Suppressor macrophage treated with lipopolysaccharide for 1 hour (primary cell): ENCODE measurements around the gene GGPS1.
"Not testable (repeated sequence)": the region's sequence is repeated elsewhere in the genome, so short reads cannot be mapped to it uniquely, and the experiment has no call there.

ENCODE experiments used
- DNase-seq, 3 donors: peaks; one replicate each; pipeline ENCODE4 v3.0.0-alpha.2; 2020 to 2022

The GGPS1 gene

DNA sequence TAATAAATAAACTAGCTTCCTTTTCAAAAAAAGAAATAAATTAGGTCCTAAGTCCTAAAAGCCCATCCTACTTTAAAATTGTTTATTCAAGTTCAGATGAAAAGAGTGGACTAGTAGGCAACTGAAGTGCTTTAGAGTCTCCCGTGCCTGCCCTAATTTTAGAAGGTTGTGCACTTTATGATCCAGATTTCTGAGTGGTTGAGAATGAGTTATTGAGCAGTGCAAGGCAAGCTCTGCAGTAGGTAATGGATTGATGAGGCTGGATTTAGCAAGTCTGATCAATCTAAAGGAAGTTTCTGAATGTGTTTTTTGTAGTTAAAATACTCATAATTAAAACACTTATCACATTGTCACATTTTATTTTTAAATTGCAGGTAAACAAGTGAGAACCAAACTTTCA is 13.0 kb downstream of the GGPS1 start:
- no peak for DNase-seq

DNA sequence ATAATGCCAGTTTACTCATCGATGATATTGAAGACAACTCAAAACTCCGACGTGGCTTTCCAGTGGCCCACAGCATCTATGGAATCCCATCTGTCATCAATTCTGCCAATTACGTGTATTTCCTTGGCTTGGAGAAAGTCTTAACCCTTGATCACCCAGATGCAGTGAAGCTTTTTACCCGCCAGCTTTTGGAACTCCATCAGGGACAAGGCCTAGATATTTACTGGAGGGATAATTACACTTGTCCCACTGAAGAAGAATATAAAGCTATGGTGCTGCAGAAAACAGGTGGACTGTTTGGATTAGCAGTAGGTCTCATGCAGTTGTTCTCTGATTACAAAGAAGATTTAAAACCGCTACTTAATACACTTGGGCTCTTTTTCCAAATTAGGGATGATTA is 13.7 kb downstream of the GGPS1 start:
- no peak for DNase-seq

- no peak for DNase-seq
These were observed 14.1 kb downstream of the GGPS1 start for GRCh38 chr1:235342471-235342870.

DNA sequence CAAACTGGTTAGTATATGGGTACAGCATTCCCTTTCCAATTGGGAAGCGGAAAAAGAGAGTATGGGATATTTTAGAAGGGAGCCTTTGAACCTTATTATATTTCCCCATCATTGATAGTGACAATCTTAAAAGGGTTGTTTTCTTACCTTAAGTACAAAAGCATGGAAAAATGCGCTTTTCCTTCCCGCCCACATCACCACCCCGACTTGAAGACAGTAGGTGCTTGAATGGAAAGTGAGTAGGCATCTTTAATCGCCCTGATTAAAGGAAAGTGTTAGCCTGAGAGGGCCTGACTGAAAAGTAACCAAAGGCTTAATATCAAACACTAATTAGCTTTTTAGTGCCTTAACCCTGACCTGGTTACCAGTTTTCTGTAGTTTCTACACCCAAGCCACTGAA is 15.4 kb downstream of the GGPS1 start:
- DNase-seq: no peak

GRCh38 chr1:235351441-235351840 is 23.1 kb downstream of the GGPS1 start:
- DNase-seq: no peak

GRCh38 chr1:235351898-235352297 is 23.5 kb downstream of the GGPS1 start:
- no peak for DNase-seq

GRCh38 chr1:235357485-235358373 is 29.4 kb downstream of the GGPS1 start:
- no peak for DNase-seq

GRCh38 chr1:235358899-235359298 is 30.5 kb downstream of the GGPS1 start:
- no peak for DNase-seq

DNA sequence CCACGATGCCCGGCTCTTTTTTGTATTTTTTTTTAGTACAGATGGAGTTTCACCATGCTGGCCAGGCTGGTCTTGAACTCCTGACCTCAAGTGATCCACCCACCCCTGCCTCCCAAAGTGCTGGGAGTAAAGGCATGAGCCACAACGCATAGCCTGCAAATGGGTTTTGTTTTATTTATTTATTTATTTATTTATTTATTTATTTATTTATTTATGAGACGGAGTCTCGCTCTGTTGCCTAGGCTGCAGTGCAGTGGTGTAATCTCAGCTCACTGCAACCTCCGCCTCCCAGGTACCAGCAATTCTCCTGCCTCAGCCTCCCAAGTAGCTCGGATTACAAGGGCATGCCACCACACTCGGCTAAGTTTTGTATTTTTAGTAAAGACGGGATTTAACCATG is 35.8 kb downstream of the GGPS1 start:
- DNase-seq: not testable (repeated sequence)

GRCh38 chr1:235366286-235366685 is 37.9 kb downstream of the GGPS1 start:
- DNase-seq: peak in 1 of 3 donors; percentile 2

GRCh38 chr1:235367000-235367908 is 38.9 kb downstream of the GGPS1 start, which contains the start of gene TBCE:
TBCE (plus strand) TSS chr1:235367427; CDS start chr1:235380050, 12,623 bp downstream.
- DNase-seq: peak; percentile 97 to 98 (median 97)

DNA sequence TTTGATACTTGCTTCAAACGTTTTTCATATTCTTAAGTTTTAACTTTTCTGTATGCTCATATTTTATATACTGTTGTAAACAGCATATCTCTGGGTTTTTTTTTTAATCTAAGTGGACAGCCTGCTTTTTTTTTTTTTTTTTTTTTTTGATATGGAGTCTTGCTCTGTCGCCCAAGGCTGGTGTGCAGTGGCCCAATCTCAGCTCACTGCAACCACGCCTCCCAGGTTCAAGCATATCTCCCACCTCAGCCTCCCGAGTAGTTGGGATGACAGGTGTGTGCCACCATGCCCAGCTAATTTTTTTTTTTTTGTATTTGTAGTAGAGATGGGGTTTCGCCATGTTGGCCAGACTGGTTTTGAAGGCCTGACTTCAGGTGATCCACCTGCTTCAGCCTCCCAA is 40.1 kb downstream of the GGPS1 start:
- DNase-seq: no peak

DNA sequence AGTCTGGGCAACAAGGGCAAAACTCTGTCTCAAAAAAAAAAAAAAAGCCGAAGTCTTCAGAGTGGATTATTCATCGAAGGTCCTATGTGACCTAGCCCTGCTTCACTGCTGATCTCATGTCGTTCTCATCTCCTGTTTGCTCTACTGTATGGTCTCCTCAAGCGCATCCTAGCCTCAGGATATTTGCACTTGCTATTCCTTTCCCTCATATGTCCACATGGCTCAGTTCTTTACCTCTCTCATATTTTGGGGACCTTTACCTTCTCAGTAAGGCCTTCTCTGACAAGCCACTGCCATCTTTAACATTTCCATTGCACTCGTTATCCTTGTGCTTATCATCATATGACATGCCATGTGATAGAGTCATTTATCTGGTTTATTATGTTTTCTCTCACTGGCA is 41.4 kb downstream of the GGPS1 start:
- DNase-seq: no peak

GRCh38 chr1:235375919-235376605 is 47.7 kb downstream of the GGPS1 start:
- no peak for DNase-seq

DNA sequence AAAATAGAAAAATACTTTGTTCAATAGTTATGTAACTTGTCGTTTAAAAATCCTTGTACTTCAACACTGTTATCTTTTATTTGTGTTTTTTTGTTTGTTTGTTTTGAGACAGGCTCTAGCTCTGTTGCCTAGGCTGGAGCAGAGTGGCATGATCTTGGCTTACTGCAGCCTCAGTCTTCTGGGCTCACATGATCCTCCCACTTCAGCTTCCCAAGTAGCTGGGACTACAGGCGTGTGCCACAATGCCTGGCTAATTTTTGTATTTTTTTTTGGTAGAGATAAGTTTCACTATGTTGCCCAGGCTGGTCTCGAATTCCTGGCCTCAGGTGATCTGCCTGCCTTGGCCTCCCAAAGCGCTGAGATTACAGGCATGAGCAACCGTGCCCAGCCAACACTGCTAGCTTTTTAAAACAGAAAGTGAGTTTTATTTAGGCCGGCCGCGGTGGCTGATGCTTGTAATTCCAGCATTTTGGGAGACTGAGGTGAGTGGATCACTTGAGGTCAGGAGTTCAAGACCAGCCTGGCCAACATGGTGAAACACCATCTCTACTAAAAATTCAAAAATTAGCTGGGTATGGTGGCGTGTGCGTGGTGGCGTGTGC is 49.9 kb downstream of the GGPS1 start:
- DNase-seq: not testable (repeated sequence)

DNA sequence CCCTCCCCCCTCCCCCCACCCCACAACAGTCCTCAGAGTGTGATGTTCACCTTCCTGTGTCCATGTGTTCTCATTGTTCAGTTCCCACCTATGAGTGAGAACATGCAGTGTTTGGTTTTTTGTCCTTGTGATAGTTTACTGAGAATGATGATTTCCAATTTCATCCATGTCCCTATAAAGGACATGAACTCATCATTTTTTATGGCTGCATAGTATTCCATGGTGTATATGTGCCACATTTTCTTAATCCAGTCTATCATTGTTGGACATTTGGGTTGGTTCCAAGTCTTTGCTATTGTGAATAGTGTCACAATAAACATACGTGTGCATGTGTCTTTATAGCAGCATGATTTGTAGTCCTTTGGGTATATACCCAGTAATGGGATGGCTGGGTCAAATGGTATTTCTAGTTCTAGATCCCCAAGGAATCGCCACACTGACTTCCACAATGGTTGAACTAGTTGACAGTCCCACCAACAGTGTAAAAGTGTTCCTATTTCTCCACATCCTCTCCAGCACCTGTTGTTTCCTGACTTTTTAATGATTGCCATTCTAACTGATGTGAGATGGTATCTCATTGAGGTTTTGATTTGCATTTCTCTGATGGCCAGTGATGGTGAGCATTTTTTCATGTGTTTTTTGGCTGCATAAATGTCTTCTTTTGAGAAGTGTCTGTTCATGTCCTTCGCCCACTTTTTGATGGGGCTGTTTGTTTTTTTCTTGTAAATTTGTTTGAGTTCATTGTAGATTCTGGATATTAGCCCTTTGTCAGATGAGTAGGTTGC is 53.8 kb downstream of the GGPS1 start:
- not testable (repeated sequence) for DNase-seq

DNA sequence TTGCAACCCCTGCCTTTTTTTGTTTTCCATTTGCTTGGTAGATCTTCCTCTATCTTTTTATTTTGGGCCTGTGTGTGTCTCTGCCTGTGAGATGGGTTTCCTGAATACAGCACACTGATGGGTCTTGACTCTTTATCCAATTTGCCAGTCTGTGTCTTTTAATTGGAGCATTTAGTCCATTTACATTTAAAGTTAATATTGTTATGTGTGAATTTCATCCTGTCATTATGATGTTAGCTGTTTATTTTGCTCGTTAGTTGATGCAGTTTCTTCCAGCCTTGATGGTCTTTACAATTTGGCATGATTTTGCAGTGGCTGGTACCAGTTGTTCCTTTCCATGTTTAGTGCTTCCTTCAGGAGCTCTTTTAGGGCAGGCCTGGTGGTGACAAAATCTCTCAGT is 57.3 kb downstream of the GGPS1 start:
- not testable (repeated sequence) for DNase-seq

- DNase-seq: no peak
These were observed 63.5 kb downstream of the GGPS1 start for GRCh38 chr1:235391874-235392273.
